DOHH2 (cell line): ENCODE data around the gene SPN.

ENCODE experiments used
- H3F3A ChIP-seq: fragments of 200-600 bp; sonication (generic), shearing (Covaris generic); 2 replicates; pipeline ENCODE4 v1.6.0; 2016; ENCODE audit warnings: antibody characterized with exemption, mild to moderate bottlenecking; ENCODE audit not compliant: control insufficient read depth, insufficient read depth
- H3K27ac ChIP-seq: fragments of 200-600 bp; sonication (generic); 2 replicates; pipeline ENCODE4 v1.5.1; 2014; ENCODE audit warnings: low read depth, mild to moderate bottlenecking, low read length, moderate library complexity
- H3K27me3 ChIP-seq: fragments of 200-600 bp; sonication (generic); 2 replicates; pipeline ENCODE4 v1.6.1; 2014; ENCODE audit warnings: mild to moderate bottlenecking, low read length, mixed read lengths; ENCODE audit not compliant: control insufficient read depth
- H3K36me3 ChIP-seq: fragments of 200-600 bp; sonication (generic); 2 replicates; pipeline ENCODE4 v1.6.1; 2014; ENCODE audit warnings: mild to moderate bottlenecking, low read length, moderate library complexity, mixed read lengths; ENCODE audit not compliant: control insufficient read depth
- H3K4me1 ChIP-seq: fragments of 200-600 bp; sonication (generic); 2 replicates; pipeline ENCODE4 v1.6.1; 2014; ENCODE audit warnings: mild to moderate bottlenecking, low read length, mixed read lengths; ENCODE audit not compliant: control insufficient read depth
- H3K4me2 ChIP-seq: fragments of 200-600 bp; sonication (generic); 2 replicates; pipeline ENCODE4 v1.6.0; 2014; ENCODE audit warnings: mild to moderate bottlenecking, low read length, moderate library complexity
- H3K4me3 ChIP-seq: fragments of 200-600 bp; sonication (generic); 2 replicates; pipeline ENCODE4 v1.5.1; 2014; ENCODE audit warnings: mild to moderate bottlenecking, low read length, mixed read lengths
- H3K79me2 ChIP-seq: fragments of 200-600 bp; sonication (generic); 2 replicates; pipeline ENCODE4 v1.6.1; 2014; ENCODE audit warnings: mild to moderate bottlenecking, low read length, mixed read lengths; ENCODE audit not compliant: control insufficient read depth
- H3K9me2 ChIP-seq: fragments of 200-600 bp; sonication (generic); replicated peaks from 2 replicates; pipeline ENCODE4 v1.6.1; 2014; ENCODE audit warnings: mild to moderate bottlenecking, low read length, mixed read lengths; ENCODE audit not compliant: control insufficient read depth
- H3K9me3 ChIP-seq: fragments of 200-600 bp; sonication (generic); 2 replicates; pipeline ENCODE4 v1.6.1; 2014; ENCODE audit warnings: antibody characterized with exemption, low read length, mixed read lengths; ENCODE audit not compliant: control insufficient read depth, insufficient read depth
- H4K20me1 ChIP-seq: fragments of 200-600 bp; sonication (generic); 2 replicates; pipeline ENCODE4 v1.6.0; 2014; ENCODE audit warnings: low read depth, mild to moderate bottlenecking, antibody characterized with exemption, low read length, moderate library complexity; ENCODE audit not compliant: control insufficient read depth, insufficient read depth
- EZH2phosphoT487 ChIP-seq: fragments of 200-600 bp; sonication (generic); IDR thresholded peaks from 2 replicates; pipeline ENCODE4 v1.6.1; 2017; ENCODE audit warnings: borderline replicate concordance, mild to moderate bottlenecking, antibody characterized with exemption, low read length, moderate library complexity, mixed read lengths
- TF ChIP-seq, protein P1 (sequence below): fragments of 200-600 bp; sonication (generic); IDR thresholded peaks from one replicate; pipeline ENCODE4 v1.5.1; 2014; ENCODE audit warnings: antibody characterized with exemption, mild to moderate bottlenecking, low read depth, low read length; ENCODE audit not compliant: poor library complexity, severe bottlenecking

The SPN gene

GRCh38 chr16:29646947-29647346, 16.1 kb upstream of the SPN start:
- H3K4me2 ChIP-seq = no peak overlapping the region
- TF ChIP-seq, protein P1, sequence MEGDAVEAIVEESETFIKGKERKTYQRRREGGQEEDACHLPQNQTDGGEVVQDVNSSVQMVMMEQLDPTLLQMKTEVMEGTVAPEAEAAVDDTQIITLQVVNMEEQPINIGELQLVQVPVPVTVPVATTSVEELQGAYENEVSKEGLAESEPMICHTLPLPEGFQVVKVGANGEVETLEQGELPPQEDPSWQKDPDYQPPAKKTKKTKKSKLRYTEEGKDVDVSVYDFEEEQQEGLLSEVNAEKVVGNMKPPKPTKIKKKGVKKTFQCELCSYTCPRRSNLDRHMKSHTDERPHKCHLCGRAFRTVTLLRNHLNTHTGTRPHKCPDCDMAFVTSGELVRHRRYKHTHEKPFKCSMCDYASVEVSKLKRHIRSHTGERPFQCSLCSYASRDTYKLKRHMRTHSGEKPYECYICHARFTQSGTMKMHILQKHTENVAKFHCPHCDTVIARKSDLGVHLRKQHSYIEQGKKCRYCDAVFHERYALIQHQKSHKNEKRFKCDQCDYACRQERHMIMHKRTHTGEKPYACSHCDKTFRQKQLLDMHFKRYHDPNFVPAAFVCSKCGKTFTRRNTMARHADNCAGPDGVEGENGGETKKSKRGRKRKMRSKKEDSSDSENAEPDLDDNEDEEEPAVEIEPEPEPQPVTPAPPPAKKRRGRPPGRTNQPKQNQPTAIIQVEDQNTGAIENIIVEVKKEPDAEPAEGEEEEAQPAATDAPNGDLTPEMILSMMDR = no peak
- TF ChIP-seq EZH2phosphoT487 = no peak

GRCh38 chr16:29649588-29650494, 13.2 kb upstream of the SPN start:
- no peaks in the 10 kb centered on the region for H3K79me2 ChIP-seq
- H3K27me3 ChIP-seq = no peaks in the 10 kb centered on the region
- no peak overlapping the region for H3K27ac ChIP-seq
- H3K36me3 ChIP-seq = no peaks in the 10 kb centered on the region
- H3K4me1 ChIP-seq = peaks cover 50% of the 10 kb centered on the region
- H3K9me2 ChIP-seq = no peaks in the 10 kb centered on the region
- H3K9me3 ChIP-seq = no peaks in the 10 kb centered on the region
- H3F3A ChIP-seq = no peaks in the 10 kb centered on the region; the same call in 1 of the 2 replicates
- H3K4me3 ChIP-seq = no peak overlapping the region
- TF ChIP-seq EZH2phosphoT487 = no peak
- TF ChIP-seq, protein P1 = no peak
- no peaks in the 10 kb centered on the region for H4K20me1 ChIP-seq
- H3K4me2 ChIP-seq = no peak overlapping the region

More at GRCh38 chr16:29646947-29647346, 16.1 kb upstream of the SPN start:
- Histone ChIP-seq H3K9me3 (no peaks in the 10 kb centered on the region), H3K36me3 (no peaks in the 10 kb centered on the region), H4K20me1 (no peaks in the 10 kb centered on the region), H3K79me2 (no peaks in the 10 kb centered on the region), H3K9me2 (no peaks in the 10 kb centered on the region), H3K4me3 (no peak overlapping the region), H3K4me1 (peaks cover 28% of the 10 kb centered on the region), H3K27me3 (no peaks in the 10 kb centered on the region), H3F3A (no peaks in the 10 kb centered on the region), H3K27ac (no peak overlapping the region)

DNA sequence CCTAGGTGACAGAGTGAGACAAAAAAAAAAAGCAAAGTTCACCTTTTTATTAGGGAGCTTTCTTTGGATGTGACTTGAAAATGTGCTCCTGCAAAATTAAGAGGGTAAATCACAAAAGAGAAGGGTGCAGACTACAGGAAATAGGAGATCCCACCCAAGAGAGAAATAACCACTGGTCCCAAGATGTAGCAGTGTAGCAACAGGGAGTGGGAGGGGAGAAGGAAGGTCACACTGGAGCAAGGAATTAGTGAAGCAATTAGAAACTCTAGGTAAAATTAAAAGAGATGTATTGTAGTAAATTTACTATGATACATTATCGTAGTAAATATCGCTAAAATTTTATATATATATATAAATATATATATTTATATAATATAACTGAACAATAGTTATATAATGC, 12.3 kb upstream of the SPN start:
- peaks cover 43% of the 10 kb centered on the region for H3K4me1 ChIP-seq
- H3K4me3 ChIP-seq = no peak overlapping the region
- no peaks in the 10 kb centered on the region for H3K79me2 ChIP-seq
- no peak overlapping the region for H3K27ac ChIP-seq
- no peaks in the 10 kb centered on the region; the same call in 1 of the 2 replicates for H3F3A ChIP-seq
- TF ChIP-seq EZH2phosphoT487 = no peak
- TF ChIP-seq, protein P1 = no peak
- H3K9me2 ChIP-seq = no peaks in the 10 kb centered on the region
- no peaks in the 10 kb centered on the region for H3K27me3 ChIP-seq
- no peak overlapping the region for H3K4me2 ChIP-seq
- no peaks in the 10 kb centered on the region for H3K9me3 ChIP-seq
- H3K36me3 ChIP-seq = no peaks in the 10 kb centered on the region
- H4K20me1 ChIP-seq = no peaks in the 10 kb centered on the region
